Right hindlimb (tissue), 1 donor: ENCODE results near the gene ACP7.
"Not testable (repeated sequence)": the region's sequence is repeated elsewhere in the genome, so short reads cannot be mapped to it uniquely, and the experiment has no call there.

Experiments used
- DNase-seq: peaks from one replicate; pipeline ENCODE4 v3.0.0-alpha.2; 2018

Gene ACP7

DNA sequence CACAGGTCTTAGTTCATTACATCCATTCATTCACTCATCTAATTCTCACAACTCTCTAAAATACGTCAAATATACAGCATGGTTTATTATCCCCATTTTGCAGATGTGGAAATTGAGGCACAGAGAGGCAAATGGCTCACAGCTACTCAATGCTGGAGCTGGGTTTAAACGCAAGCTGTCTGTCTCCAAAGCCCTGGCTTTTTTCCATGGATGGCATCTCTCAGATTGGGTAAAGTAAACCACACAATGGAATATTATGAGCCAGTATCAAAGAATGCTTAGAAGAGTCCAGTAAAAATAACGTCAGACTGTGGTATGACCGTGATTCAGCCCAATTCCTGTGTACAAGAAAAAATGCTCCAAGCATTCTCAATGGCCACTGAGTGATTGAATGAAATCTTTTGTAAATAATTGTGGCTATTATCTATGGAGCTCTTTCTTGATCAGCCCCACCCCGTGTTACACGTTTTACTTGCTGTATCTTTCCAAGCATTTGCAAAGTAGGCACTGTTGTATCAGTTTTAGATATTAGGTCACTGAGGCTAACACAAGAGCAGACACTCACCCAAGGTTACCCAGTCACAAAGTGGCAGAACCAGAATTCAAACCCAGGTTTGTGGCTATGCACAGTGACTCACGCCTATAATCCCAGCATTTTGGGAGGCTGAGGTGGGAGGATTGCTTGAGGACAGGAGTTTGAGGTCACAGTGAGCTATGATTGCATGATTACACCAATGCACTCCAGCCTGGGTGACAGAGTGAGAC lies 5.5 kb upstream of the ACP7 start:
- DNase-seq, result no peak

GRCh38 chr19:39080431-39080830 lies 3.7 kb upstream of the ACP7 start:
- no peak for DNase-seq

- DNase-seq, result no peak
These were observed 2.0 kb upstream of the ACP7 start for GRCh38 chr19:39082167-39082566.

DNA sequence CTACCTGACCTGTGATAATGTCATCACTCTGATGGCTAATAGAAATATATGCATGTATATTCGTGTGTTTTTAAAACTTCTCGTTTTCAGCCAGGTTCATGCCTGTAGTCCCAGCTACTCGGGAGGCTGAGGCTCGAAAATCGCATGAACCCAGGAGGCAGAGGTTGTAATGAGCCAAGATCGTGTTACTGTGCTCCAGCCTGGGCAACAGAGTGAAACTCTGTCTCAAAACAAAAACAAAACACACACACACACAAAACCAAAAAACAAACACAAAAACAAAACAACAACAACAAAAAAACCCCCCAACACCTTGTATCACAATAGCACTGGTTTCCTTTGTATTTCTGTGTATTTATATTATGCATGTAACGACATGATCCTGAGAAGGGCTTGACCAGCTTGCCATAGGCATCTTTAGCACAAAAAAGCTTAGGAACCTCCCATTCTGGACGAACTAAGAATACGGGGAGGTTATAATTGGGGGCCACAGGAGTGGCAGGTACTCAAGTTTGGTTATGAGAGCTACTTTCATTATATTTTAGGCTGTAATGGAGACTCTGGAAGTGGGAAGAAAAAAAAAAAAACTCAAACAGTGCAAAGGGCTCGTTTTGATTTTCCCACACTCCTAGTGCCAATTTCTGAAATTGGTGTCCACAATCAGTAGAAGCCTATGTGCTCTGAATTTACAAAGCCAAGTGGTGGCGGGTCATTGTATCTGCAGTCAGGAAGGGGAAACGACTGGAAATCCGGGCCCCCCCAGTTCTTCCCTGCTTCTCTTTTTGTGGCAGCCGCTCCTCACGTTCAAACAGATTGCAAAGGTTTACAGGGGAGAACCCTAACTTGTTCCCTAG lies 1.2 kb upstream of the ACP7 start:
- no peak for DNase-seq

GRCh38 chr19:39083599-39083982 lies 577 bp upstream of the ACP7 start:
- DNase-seq, result no peak

- DNase-seq, result no peak
These were observed 538 bp downstream of the ACP7 start for GRCh38 chr19:39084732-39085080.

GRCh38 chr19:39085392-39085791 lies 1.2 kb downstream of the ACP7 start:
- no peak for DNase-seq

DNA sequence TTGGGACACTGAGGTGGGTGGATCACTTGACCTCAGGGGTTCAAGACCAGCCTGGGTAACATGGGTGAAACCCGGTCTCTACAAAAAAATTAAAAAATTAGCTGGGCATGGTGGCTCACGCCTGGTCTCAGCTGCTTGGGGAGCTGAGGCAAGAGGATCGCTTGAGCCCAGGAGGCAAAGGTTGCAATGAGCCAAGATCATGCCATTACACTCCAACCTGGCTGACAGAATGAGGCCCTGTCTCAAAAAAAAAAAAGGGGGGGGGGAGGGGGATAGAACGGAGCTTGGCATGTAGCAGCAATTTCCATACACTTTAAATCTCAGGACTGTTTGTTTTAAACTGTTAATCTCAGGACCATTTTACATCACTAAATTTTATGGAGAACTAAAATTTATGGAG lies 2.2 kb downstream of the ACP7 start:
- DNase-seq, result no peak

DNA sequence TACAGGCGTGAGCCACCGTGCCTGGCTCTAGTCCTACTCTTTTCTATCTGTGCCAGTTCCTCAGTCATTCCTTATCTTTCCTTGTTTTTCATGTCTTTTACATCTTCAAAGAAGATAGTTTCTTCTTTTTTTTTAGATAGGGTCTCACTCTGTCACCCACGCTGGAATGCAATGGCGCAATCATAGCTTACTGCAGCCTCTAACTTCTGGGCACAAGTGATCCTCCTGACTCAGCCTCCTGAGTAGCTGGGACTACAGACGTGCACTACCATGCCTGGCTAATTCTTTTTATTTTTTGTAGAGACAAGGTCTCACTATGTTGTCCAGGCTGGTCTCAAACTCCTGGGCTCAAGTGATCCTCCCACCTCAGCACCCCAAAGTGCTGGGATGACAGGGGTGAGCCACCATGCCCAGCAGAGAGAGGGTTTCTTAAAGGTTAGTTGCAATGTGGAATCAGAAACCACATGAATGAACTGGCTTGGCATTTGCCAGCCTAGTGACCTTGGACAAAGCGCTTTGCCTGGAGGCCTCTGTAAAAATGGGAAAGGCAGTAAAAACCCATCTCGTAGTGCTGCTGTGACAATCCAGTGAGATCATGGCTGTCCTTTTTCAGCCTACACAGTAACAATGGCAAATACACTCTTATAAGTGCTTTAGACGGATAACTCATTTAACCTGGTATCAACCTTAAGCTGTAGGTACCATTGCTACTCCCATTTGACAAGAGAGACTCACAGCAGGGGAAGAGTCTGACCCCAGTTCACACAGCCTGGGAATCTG lies 3.9 kb downstream of the ACP7 start:
- no peak for DNase-seq

- DNase-seq, result not testable (repeated sequence)
These were observed 5.8 kb downstream of the ACP7 start for GRCh38 chr19:39090016-39090415.

- no peak for DNase-seq
These were observed 6.7 kb downstream of the ACP7 start for GRCh38 chr19:39090881-39091280.

- DNase-seq, result not testable (repeated sequence)
These were observed 11.8 kb downstream of the ACP7 start for GRCh38 chr19:39095799-39096540.

DNA sequence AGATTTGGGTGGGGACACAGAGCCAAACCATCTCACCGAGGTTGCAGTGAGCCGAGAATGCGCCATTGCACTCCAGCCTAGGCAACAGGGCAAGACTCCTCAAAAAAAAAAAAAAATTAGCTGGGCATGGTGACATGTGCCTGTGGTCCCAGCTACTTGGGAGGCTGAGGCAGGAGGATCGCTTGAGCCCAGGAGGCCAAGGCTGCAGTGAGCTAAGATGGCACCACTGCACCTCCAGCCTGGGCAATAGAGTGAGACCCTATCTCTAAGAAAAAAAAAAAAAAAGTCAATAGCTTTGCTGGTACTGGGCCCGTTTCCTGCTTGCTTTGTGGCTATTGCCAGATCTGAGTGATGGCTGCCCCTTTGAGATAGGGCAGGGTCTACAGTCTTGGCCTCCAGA lies 13.1 kb downstream of the ACP7 start:
- DNase-seq, result no peak

GRCh38 chr19:39097721-39098120 lies 13.6 kb downstream of the ACP7 start:
- DNase-seq, result no peak

DNA sequence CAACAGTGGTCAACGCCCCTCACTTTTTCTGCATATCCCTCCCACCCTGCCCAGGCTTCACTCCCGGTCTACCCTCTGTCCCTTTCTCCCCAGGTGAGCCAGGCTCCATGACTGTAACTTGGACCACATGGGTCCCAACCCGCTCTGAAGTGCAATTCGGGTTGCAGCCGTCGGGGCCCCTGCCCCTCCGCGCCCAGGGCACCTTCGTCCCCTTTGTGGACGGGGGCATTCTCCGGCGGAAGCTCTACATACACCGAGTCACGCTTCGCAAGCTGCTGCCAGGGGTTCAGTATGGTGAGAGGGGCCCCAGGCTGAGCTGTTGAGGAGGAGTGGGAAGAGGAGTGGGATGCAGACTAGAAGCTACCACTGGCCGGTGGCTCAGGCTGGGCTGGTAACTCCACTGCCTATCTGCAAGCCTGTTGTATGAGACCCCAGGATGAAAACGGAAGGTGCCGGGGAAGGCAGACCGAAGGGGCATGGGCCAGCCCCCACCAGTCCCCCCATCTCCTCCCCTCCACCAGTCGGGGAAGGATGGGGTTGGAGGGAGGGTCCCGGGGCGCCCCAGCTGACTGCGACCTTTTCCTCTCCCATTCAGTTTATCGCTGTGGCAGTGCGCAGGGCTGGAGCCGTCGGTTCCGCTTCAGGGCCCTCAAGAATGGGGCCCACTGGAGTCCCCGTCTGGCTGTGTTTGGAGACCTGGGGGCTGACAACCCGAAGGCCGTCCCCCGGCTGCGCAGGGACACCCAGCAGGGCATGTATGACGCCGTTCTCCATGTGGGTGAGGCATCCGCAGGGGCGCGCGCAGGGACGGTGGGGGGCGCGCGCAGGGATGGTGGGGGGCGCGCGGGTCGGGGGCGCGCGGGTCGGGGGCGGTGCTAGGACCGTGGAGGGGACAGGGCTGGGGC lies 14.4 kb downstream of the ACP7 start:
- no peak for DNase-seq

- DNase-seq, result no peak
These were observed 15.2 kb downstream of the ACP7 start for GRCh38 chr19:39099341-39099740.

DNA sequence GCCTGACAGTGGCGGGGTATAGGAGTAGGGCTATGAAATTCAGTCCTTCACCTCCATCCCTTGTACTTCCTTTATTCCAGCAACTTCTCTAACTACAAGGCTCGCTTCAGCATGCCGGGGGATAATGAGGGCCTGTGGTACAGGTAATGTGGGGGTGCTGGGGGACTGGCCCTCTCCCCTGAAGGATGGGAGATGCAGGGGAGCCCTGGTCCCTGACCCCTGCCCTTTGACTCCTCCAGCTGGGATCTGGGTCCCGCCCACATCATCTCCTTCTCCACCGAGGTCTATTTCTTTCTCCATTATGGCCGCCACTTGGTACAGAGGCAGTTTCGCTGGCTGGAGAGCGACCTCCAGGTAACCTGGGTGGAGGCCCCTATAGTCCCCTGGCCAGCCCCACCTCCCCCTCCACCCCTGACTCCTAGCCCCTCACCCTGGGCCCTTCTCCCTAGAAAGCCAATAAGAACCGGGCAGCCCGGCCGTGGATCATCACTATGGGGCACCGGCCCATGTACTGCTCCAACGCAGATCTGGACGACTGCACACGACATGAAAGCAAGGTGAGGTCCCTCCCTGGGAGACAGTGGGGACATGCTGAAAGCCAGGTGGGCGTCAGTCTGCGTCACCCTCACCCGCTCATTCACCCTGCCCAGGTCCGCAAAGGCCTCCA lies 16.5 kb downstream of the ACP7 start:
- DNase-seq, result no peak

- DNase-seq, result no peak
These were observed 19.0 kb downstream of the ACP7 start for GRCh38 chr19:39103151-39103550.

GRCh38 chr19:39104186-39104596 lies 20.0 kb downstream of the ACP7 start:
- DNase-seq, result no peak

DNA sequence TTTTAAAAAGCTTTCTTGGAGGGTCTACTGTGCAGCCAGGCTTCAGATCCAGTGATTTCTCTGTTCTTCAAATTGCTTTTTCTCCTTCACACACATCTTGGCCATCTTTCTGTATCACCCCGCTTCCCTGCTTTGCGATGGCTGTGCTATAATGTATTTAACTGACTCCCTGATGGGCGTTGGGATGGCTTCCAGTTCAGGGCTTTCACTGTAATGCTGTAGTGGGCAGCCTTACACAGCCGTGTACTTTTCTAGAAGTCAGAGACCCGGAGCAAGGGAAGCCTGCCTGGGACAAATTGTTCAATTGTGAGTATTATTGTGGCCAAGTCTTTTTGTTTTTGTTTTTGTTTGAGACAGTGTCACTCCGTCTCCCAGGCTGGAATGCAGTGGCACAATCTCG lies 22.0 kb downstream of the ACP7 start:
- no peak for DNase-seq

DNA sequence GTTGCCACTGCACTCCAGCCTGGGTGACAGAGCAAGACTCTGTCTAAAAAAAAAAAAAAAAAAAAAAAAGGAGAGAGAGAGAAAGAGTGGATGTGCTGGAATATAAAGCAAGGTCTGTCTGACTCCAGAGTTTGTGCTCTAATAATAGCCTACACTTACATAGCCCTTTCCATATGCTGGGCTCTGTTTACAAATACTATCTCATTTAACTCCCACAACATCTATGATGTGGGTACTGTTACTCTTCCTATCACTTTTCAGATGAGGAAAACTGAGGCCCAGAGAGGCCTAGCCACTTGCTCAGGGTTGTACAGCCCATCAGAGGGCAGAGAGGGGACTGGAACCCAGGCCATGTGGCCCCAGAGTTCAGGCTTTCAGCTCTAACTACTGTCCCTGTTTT lies 25.5 kb downstream of the ACP7 start:
- no peak for DNase-seq
